Measurements from ENCODE around the gene PCDH15. TPM values are rescaled to one million over a fixed set of nuclear protein-coding genes. Genes with fewer than 3 reads are reported as not detected.

The PCDH15 gene
- total RNA-seq, 1 experiment from 2014 or later: 0.59 TPM

GRCh38 chr10:54749623-54750022 lies 51.4 kb downstream of the PCDH15 start:
- no peak for ATAC-seq

GRCh38 chr10:54745436-54745835 lies 55.6 kb downstream of the PCDH15 start:
- TF ChIP-seq ZBTB21 (CRISPR knock-in tag; IDR thresholded peaks at IDR 0.05; ENCODE audit: borderline replicate concordance) (no peak), CBFB (CRISPR knock-in tag; IDR thresholded peaks at IDR 0.05; ENCODE audit: low read depth) (no peak), TEAD1 (CRISPR knock-in tag; IDR thresholded peaks at IDR 0.05) (no peak), E2F5 (CRISPR knock-in tag; IDR thresholded peaks at IDR 0.05) (no peak), TP53 (CRISPR knock-in tag; IDR thresholded peaks at IDR 0.05) (no peak), TEAD4 (CRISPR knock-in tag; IDR thresholded peaks at IDR 0.05) (no peak), NR1H2 (CRISPR knock-in tag; IDR thresholded peaks at IDR 0.05) (no peak), PRDM15 (CRISPR knock-in tag; IDR thresholded peaks at IDR 0.05) (no peak)
- Mint-ChIP-seq H3K9me3 (0 out of 2 replicates have a peak, but pooled peaks cover 5% of the 10 kb centered on the region), H3K27me3 (ENCODE audit: low read depth) (no peaks in the 10 kb centered on the region), H3K4me1 (peaks cover 19% of the 10 kb centered on the region), H3K36me3 (no peaks in the 10 kb centered on the region), H3K4me3 (no peak overlapping the region), H3K27ac (no peak overlapping the region)
- ATAC-seq (no peak), DNase-seq (ENCODE audit: low spot score) (no peak)
- CTCF ChIA-PET: no interaction called here
- POLR2A ChIA-PET: no interaction called here

More at GRCh38 chr10:54749623-54750022, 51.4 kb downstream of the PCDH15 start:
- Mint-ChIP-seq H3K27me3 (ENCODE audit: low read depth) (no peaks in the 10 kb centered on the region), H3K36me3 (no peaks in the 10 kb centered on the region), H3K27ac (no peak overlapping the region), H3K4me1 (peaks cover 8% of the 10 kb centered on the region), H3K4me3 (no peak overlapping the region), H3K9me3 (no peaks in the 10 kb centered on the region)
- ChIA-PET POLR2A (no interaction called here), CTCF (no interaction called here)
- TF ChIP-seq HMGXB4 (CRISPR knock-in tag; IDR thresholded peaks at IDR 0.05): no peak
- no peak for DNase-seq (ENCODE audit: low spot score)

GRCh38 chr10:54742416-54742815 lies 58.6 kb downstream of the PCDH15 start:
- ChIA-PET POLR2A (no interaction called here), CTCF (no interaction called here)
- H3K27me3 Mint-ChIP-seq (ENCODE audit: low read depth): no peaks in the 10 kb centered on the region
- 0 out of 2 replicates have a peak, but pooled peaks cover 5% of the 10 kb centered on the region for H3K9me3 Mint-ChIP-seq
- ATAC-seq: no peak
- H3K4me3 Mint-ChIP-seq: no peak overlapping the region
- peaks cover 23% of the 10 kb centered on the region for H3K4me1 Mint-ChIP-seq
- TF ChIP-seq ZNF671 (CRISPR knock-in tag; IDR thresholded peaks at IDR 0.05): no peak
- TF ChIP-seq MLX (CRISPR knock-in tag; IDR thresholded peaks at IDR 0.05): no peak
- no peak for TF ChIP-seq ZBTB21 (CRISPR knock-in tag; IDR thresholded peaks at IDR 0.05; ENCODE audit: borderline replicate concordance)
- no peak for TF ChIP-seq USF1 (CRISPR knock-in tag; IDR thresholded peaks at IDR 0.05)
- no peak for TF ChIP-seq IRF2 (CRISPR knock-in tag; IDR thresholded peaks at IDR 0.05; ENCODE audit: borderline replicate concordance, low read depth)
- TF ChIP-seq NFATC4 (CRISPR knock-in tag; IDR thresholded peaks at IDR 0.05): no peak
- H3K27ac Mint-ChIP-seq: no peak overlapping the region
- no peaks in the 10 kb centered on the region for H3K36me3 Mint-ChIP-seq
- no peak for DNase-seq (ENCODE audit: low spot score)

All from WTC11 (cell line).